AG04449 (cell line): Measurements from ENCODE around the gene GPC3.
"Not testable (repeated sequence)": the region's sequence is repeated elsewhere in the genome, so short reads cannot be mapped to it uniquely, and the experiment has no call there.

Source experiments
- CTCF ChIA-PET: fragments of 350-600 bp; formaldehyde crosslinking; extraction: SDS; loops from one replicate; lab custom pipeline; 2021; ENCODE audit warnings: antibody characterized with exemption; lab: Yijun Ruan, JAX
- POLR2A ChIA-PET: fragments of 400-600, 350-600 bp; formaldehyde crosslinking; extraction: SDS; loops from one replicate; lab custom pipeline; 2020; ENCODE audit warnings: antibody characterized with exemption, inconsistent platforms; lab: Yijun Ruan, JAX
- DNase-seq: peaks from one replicate; pipeline ENCODE4 v3.0.0-alpha.2; 2010; ENCODE audit warnings: low read depth, low spot score
- H3K4me3 ChIP-seq: 2 replicates; pipeline ENCODE4 v1.5.1; 2011; ENCODE audit warnings: low read depth, mild to moderate bottlenecking, control low read depth, low read length
- TF ChIP-seq, protein P1 (sequence below): IDR thresholded peaks from one replicate; pipeline ENCODE4 v1.5.1; 2011; ENCODE audit warnings: mild to moderate bottlenecking, moderate library complexity, low read length, control low read depth, inconsistent platforms; ENCODE audit not compliant: insufficient read depth; ENCODE audit errors: missing control alignments

GPC3 gene

DNA sequence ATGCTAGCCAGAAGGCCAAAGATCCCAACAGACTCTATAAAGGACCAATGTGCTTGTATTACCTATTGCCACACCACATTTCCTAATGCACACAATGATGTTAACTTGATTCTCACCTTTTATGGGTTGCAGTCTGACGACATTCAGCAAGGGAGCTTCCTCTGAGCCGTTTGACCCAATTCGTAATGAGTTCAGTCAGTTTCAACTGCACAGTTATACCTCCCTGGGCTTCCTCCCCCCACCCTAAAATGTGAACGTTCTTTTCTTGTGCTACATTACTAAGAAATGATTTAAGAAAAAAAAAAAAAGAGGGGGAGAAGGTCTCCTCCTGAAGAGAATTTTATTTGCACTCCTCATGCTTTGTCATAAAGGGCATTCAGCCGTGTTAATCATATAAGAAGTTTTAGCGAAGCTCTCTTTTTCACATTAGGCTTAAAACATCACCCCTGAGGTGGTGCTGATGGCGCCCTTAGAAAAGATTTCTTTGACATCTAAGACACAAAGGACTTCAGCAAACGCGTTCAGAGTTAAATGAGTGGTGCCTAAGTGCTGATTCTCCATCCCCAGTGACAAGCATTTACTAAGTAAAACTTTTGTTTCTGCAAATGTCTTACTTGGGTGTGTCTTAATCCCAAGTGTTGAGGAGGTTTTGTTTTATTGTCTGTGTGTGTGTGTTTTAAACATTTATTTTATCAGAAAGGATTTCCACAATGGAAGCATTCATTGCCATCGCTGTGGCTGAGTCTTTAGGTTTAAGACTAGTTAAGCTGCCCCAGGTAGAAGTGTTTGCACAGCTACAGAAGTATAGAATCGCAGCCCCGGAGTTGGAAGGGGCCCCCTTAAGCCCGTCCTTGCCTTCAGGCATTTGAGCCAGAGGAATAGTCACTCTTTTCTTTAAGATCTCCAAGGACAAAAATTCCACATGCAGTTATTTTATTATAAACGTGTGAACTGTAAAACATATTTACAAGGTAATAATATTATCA lies 15.2 kb upstream of the GPC3 start:
- TF ChIP-seq, protein P1, sequence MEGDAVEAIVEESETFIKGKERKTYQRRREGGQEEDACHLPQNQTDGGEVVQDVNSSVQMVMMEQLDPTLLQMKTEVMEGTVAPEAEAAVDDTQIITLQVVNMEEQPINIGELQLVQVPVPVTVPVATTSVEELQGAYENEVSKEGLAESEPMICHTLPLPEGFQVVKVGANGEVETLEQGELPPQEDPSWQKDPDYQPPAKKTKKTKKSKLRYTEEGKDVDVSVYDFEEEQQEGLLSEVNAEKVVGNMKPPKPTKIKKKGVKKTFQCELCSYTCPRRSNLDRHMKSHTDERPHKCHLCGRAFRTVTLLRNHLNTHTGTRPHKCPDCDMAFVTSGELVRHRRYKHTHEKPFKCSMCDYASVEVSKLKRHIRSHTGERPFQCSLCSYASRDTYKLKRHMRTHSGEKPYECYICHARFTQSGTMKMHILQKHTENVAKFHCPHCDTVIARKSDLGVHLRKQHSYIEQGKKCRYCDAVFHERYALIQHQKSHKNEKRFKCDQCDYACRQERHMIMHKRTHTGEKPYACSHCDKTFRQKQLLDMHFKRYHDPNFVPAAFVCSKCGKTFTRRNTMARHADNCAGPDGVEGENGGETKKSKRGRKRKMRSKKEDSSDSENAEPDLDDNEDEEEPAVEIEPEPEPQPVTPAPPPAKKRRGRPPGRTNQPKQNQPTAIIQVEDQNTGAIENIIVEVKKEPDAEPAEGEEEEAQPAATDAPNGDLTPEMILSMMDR: no peak
- DNase-seq: no peak
- POLR2A ChIA-PET: no interaction called here
- CTCF ChIA-PET: no interaction called here
- no peak overlapping the region for H3K4me3 ChIP-seq

DNA sequence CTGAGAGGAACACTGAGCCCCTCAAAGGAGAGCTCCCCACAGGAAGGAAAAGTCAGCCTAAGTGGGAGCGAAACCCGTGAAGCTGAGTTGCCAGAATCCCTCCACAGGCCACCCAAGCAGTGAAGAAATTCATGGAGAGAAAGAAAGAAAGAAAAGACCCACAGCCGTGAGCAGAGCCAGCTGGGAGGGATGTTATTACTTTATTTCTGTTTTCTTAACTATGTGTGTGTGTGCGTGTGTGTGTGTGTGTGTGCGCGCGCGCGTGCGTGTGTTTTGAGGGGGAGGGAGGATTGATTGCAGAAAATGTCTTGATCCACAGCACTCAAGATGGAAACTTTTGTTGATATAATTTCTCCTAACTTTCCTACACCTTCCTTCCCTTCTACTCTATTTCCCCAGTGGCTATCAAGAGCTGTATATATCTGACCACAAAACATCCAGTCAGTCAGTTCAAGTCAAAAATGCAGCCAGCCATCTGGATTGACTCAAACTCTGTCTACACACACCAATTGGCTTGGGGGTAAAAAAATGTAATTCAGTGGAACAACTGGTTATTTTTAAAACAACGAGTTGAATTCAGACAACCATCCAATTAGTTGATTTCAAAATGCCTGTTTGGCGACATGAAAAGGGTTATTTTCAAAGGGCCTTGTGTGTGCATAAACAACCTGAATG lies 13.8 kb upstream of the GPC3 start:
- CTCF ChIA-PET: no interaction called here
- no peak for DNase-seq
- TF ChIP-seq, protein P1: no peak
- POLR2A ChIA-PET: no interaction called here
- no peak overlapping the region for H3K4me3 ChIP-seq

DNA sequence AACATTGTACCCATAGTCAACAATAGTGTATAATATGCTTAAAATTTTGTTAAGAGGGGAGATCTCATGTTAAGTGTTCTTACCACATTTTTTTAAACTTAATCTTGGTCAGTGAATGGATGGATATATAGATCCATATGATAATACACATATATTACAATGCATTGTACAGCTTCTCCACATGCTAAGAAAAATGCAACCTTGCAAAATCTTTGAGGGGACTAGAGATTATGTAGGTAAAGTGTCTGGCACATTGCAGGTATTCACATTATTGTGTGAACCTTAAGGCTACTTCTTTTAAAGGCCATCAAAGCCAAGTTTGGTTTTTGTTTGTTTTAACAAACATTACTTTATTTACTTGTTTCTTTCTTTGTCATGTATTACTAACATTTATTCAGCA lies 10.4 kb upstream of the GPC3 start:
- H3K4me3 ChIP-seq: no peak overlapping the region
- ChIA-PET POLR2A (no interaction called here), CTCF (no interaction called here)
- no peak for DNase-seq
- TF ChIP-seq, protein P1: no peak

DNA sequence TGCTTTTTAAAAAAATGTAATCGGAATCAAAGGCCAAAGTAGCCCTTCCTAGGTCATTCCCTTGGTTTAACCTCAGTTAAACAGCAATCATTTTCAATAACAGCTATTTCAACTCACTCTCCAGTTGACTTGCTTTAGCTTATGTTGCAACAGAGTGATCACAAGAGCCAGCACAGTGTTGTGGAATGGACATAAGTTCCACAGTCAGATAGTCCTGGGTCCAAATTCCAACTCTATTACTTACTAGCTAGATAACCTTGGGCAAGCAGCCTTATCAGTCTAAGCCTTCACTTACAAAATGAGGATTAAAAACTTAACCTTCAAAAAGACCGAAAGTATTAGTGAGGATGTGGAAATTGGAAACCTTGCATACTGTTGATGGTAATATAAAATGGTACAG lies 9.2 kb upstream of the GPC3 start:
- no peak overlapping the region for H3K4me3 ChIP-seq
- TF ChIP-seq, protein P1: no peak
- DNase-seq: no peak
- CTCF ChIA-PET: no interaction called here
- POLR2A ChIA-PET: no interaction called here

DNA sequence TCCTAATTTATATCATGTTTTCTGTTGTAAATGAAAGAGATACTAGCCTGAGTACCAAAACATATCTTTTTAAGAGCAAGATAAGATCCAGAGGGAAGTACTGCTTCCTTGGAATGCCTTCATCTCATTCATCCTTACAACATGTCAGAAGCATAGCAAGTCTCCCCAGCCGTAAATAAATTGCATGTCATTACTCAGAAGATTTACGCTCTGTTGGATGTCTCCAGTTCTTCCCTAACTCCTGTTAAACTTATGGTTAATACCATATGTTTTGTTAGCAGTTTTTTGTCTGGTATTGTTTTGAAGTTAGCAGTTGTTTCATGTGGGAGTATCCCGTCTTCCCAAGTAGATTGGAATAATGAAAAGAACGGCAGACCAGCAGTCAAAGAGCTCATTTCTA lies 7.5 kb upstream of the GPC3 start:
- ChIA-PET CTCF (no interaction called here), POLR2A (no interaction called here)
- no peak overlapping the region for H3K4me3 ChIP-seq
- TF ChIP-seq, protein P1: no peak
- no peak for DNase-seq

DNA sequence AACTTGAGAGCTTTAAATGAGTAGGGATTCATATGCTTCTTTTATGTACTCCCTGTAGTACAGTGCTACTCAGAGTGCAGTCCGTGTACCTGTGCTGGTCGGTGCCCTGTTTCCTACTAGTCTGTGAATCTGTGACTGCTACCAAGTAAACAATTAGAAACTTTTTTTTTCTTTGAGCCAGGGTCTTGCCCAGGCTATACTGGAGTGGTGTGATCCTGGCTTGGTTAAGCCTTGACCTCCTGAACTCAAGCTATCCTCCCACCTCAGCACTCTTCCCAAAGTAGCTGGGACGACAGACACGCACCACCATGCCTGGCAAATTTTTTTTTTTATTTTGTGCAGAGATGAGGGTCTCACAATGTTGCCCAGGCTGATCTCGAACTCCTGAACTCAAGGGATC lies 6.4 kb upstream of the GPC3 start:
- no peak for DNase-seq
- no peak overlapping the region for H3K4me3 ChIP-seq
- ChIA-PET CTCF (no interaction called here), POLR2A (no interaction called here)
- TF ChIP-seq, protein P1: no peak

DNA sequence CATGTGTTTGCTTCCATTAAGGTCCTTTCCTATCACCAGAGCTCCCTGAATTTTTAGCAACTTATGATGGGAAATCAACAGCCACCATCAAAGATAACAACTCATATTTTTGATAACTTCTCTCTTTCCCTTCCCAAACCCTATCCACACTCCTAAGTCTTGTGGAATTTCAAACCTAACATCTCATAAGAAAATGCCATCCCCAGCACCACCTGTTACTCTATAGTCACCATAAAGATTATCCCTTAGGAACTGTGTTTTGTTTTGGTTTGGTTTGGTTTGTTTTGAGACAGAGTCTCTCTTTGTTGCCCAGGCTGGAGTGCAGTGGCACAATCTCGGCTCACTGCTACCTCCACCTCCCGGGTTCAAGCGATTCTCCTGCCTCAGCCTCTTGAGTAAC lies 5.7 kb upstream of the GPC3 start:
- POLR2A ChIA-PET, CTCF ChIA-PET, DNase-seq, H3K4me3 ChIP-seq: not testable (repeated sequence)
